ENCODE results near the gene BAHCC1.

The BAHCC1 gene

GRCh38 chr17:81512562-81513371, 117.5 kb downstream of the BAHCC1 start, which contains the start of gene ACTG1:
ACTG1 (minus strand) TSS chr17:81512799; CDS start chr17:81512354, 445 bp downstream.
- H3K9me2 ChIP-seq (ENCODE audit: low read depth, low read length): no peaks in the 10 kb centered on the region
- H4K20me1 ChIP-seq (ENCODE audit: insufficient read depth, low read length): no peaks in the 10 kb centered on the region
- H3K4me2 ChIP-seq (ENCODE audit: low read length): peak within 1 kb of the TSS; percentile 96
- no peaks in the 10 kb centered on the region for H3K9me3 ChIP-seq (ENCODE audit: low read length)
- peaks cover 42% of the 10 kb centered on the region for H3K36me3 ChIP-seq (ENCODE audit: insufficient read depth, low read length)
- TF ChIP-seq EZH2 (IDR thresholded peaks at IDR 0.05; ENCODE audit: borderline replicate concordance, low read length): no peak
- TF ChIP-seq, protein P1, sequence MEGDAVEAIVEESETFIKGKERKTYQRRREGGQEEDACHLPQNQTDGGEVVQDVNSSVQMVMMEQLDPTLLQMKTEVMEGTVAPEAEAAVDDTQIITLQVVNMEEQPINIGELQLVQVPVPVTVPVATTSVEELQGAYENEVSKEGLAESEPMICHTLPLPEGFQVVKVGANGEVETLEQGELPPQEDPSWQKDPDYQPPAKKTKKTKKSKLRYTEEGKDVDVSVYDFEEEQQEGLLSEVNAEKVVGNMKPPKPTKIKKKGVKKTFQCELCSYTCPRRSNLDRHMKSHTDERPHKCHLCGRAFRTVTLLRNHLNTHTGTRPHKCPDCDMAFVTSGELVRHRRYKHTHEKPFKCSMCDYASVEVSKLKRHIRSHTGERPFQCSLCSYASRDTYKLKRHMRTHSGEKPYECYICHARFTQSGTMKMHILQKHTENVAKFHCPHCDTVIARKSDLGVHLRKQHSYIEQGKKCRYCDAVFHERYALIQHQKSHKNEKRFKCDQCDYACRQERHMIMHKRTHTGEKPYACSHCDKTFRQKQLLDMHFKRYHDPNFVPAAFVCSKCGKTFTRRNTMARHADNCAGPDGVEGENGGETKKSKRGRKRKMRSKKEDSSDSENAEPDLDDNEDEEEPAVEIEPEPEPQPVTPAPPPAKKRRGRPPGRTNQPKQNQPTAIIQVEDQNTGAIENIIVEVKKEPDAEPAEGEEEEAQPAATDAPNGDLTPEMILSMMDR (IDR thresholded peaks at IDR 0.05; ENCODE audit: low read length): no peak
- H3K9ac ChIP-seq (ENCODE audit: low read length): peak within 1 kb of the TSS; percentile 98
- peaks cover 36% of the 10 kb centered on the region for H3F3A ChIP-seq (ENCODE audit: insufficient read depth, low read length)
- H3K4me1 ChIP-seq (ENCODE audit: insufficient read depth, low read length, severe bottlenecking): peaks cover 67% of the 10 kb centered on the region
- no peak within 1 kb of the TSS for H2AFZ ChIP-seq (ENCODE audit: low read length)
- peak within 1 kb of the TSS; percentile 96 for H3K27ac ChIP-seq (ENCODE audit: low read depth, low read length, poor library complexity, severe bottlenecking)
- no peaks in the 10 kb centered on the region for H3K27me3 ChIP-seq (ENCODE audit: insufficient read depth, low read length)
- peak within 1 kb of the TSS; percentile 99 for H3K4me3 ChIP-seq (ENCODE audit: low read depth, low read length, poor library complexity, severe bottlenecking)
- peaks cover 6% of the 10 kb centered on the region; the same call in 1 of the 2 replicates for H3K79me2 ChIP-seq (ENCODE audit: insufficient read depth, low read length)

- Histone ChIP-seq H2AFZ (ENCODE audit: low read length) (no peak overlapping the region), H3K27ac (ENCODE audit: low read depth, low read length, poor library complexity, severe bottlenecking) (peak overlapping the region; percentile 96), H3K4me2 (ENCODE audit: low read length) (peak overlapping the region; percentile 96), H3K9me2 (ENCODE audit: low read depth, low read length) (no peaks in the 10 kb centered on the region), H3K9me3 (ENCODE audit: low read length) (no peaks in the 10 kb centered on the region), H4K20me1 (ENCODE audit: insufficient read depth, low read length) (no peaks in the 10 kb centered on the region), H3K36me3 (ENCODE audit: insufficient read depth, low read length) (peaks cover 42% of the 10 kb centered on the region), H3K4me1 (ENCODE audit: insufficient read depth, low read length, severe bottlenecking) (peaks cover 73% of the 10 kb centered on the region), H3K9ac (ENCODE audit: low read length) (peak overlapping the region; percentile 85), H3K79me2 (ENCODE audit: insufficient read depth, low read length) (peaks cover 6% of the 10 kb centered on the region; the same call in 1 of the 2 replicates), H3K4me3 (ENCODE audit: low read depth, low read length, poor library complexity, severe bottlenecking) (peak overlapping the region; percentile 67), H3F3A (ENCODE audit: insufficient read depth, low read length) (peaks cover 34% of the 10 kb centered on the region), H3K27me3 (ENCODE audit: insufficient read depth, low read length) (no peaks in the 10 kb centered on the region)
- TF ChIP-seq, protein P1 (IDR thresholded peaks at IDR 0.05; ENCODE audit: low read length): no peak
- no peak for TF ChIP-seq EZH2 (IDR thresholded peaks at IDR 0.05; ENCODE audit: borderline replicate concordance, low read length)
Observed at GRCh38 chr17:81513372-81513752, 118.1 kb downstream of the BAHCC1 start.

GRCh38 chr17:81513753-81514488, 118.7 kb downstream of the BAHCC1 start:
- no peak overlapping the region for H2AFZ ChIP-seq (ENCODE audit: low read length)
- H3F3A ChIP-seq (ENCODE audit: insufficient read depth, low read length): peaks cover 29% of the 10 kb centered on the region
- peaks cover 36% of the 10 kb centered on the region for H3K36me3 ChIP-seq (ENCODE audit: insufficient read depth, low read length)
- no peaks in the 10 kb centered on the region for H3K9me3 ChIP-seq (ENCODE audit: low read length)
- peak overlapping the region; percentile 96 for H3K4me2 ChIP-seq (ENCODE audit: low read length)
- peak overlapping the region; percentile 85 for H3K9ac ChIP-seq (ENCODE audit: low read length)
- no peak for TF ChIP-seq EZH2 (IDR thresholded peaks at IDR 0.05; ENCODE audit: borderline replicate concordance, low read length)
- TF ChIP-seq, protein P1 (IDR thresholded peaks at IDR 0.05; ENCODE audit: low read length): no peak
- H4K20me1 ChIP-seq (ENCODE audit: insufficient read depth, low read length): no peaks in the 10 kb centered on the region
- H3K79me2 ChIP-seq (ENCODE audit: insufficient read depth, low read length): peaks cover 6% of the 10 kb centered on the region; the same call in 1 of the 2 replicates
- H3K27ac ChIP-seq (ENCODE audit: low read depth, low read length, poor library complexity, severe bottlenecking): peak overlapping the region; percentile 96
- H3K9me2 ChIP-seq (ENCODE audit: low read depth, low read length): no peaks in the 10 kb centered on the region
- H3K4me3 ChIP-seq (ENCODE audit: low read depth, low read length, poor library complexity, severe bottlenecking): peak overlapping the region; percentile 67
- H3K4me1 ChIP-seq (ENCODE audit: insufficient read depth, low read length, severe bottlenecking): peaks cover 76% of the 10 kb centered on the region
- H3K27me3 ChIP-seq (ENCODE audit: insufficient read depth, low read length): no peaks in the 10 kb centered on the region

Measured in OCI-LY1 (cell line).